ENCODE data around the gene PICALM.

DNA sequence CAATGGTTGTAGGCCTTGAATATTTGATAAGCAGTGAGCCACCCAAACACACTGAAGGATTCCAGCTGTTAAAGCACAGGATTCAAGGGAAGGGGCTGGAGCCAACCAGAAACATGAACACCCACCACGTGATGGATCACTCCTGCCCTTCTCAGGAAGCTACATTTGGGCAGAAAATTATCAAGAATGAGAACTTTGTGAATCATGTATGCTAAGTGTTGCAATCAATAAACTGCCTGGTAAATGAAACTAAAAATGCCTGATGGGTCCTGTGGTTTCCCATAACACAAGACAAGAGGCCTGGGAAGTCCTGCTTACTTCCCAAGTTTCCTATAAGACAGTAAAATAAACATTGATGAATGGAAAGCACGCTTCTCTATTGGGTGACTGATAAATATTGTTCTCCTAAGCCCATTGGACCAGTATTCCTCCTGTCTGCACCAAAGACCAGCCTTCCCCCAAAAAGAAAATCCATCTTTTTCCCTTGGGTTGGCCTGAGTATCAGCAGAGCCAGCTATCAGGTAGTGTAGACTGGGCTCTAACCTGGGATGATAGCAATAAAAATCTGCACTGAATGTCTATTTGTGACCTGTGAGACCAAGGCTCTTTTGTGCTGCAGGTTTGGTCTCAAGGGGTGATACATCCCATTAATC is 115.3 kb downstream of the PICALM start:
- TF ChIP-seq CTCF (IDR thresholded peaks at IDR 0.05) (no peak), EZH2 (IDR thresholded peaks at IDR 0.05; ENCODE audit: borderline replicate concordance, insufficient read depth, low read depth, low read length, poor library complexity, severe bottlenecking) (no peak)

Data from B cell (primary cell).